Fibroblast of lung (primary cell): ENCODE measurements around the gene DNAH6.

Experiments
- EZH2 ChIP-seq: IDR thresholded peaks from 2 replicates; pipeline ENCODE4 v1.5.1; 2012; ENCODE audit warnings: low read length, control low read depth, mild to moderate bottlenecking; ENCODE audit errors: missing control alignments
- TF ChIP-seq, protein P1 (sequence below), 2 donors: IDR thresholded peaks in 1 of 2; conservative IDR thresholded peaks in 1 of 2; 1 replicate in 1 of 2; 2 replicates in 1 of 2; pipeline ENCODE4 v1.5.1; 2011 to 2012; ENCODE audit warnings: low read length in 2 of 2, control low read depth in 1 of 2, inconsistent platforms in 1 of 2, low read depth in 1 of 2, mild to moderate bottlenecking in 1 of 2

DNA sequence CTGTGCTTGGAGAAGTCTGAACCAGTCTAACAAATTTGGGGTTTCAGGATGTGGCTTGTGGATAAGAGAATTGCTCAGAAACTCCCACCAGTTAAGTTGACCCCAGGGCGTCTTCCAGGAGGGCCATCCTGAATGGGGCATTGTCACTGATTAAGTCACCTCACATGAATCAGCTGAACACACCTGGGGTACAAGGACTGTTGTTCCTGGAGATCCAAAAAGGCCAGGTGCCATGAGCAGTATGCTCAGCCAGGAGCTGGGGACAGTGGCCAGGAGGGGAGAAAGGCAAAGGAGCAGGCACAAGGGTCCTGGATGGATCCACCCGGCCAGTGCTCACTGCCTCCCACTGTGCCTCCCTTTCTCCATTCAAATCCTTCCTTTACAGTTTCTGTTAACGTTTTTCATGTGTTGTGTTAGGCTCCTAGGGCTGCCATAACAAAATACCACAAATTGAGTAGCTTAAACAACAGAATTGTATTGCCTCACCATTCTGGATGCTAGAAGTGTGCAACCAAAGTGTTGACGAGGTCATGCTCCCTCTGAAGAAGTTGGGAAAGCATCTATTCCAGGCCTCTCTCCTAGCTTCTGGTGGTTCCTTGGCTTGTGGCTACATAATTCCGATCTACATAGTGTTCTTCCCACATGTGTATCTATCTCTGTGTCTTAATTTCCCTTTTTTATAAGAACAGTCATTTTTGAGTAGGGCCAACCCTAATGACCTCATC lies 331.2 kb downstream of the DNAH6 start:
- TF ChIP-seq, protein P1, sequence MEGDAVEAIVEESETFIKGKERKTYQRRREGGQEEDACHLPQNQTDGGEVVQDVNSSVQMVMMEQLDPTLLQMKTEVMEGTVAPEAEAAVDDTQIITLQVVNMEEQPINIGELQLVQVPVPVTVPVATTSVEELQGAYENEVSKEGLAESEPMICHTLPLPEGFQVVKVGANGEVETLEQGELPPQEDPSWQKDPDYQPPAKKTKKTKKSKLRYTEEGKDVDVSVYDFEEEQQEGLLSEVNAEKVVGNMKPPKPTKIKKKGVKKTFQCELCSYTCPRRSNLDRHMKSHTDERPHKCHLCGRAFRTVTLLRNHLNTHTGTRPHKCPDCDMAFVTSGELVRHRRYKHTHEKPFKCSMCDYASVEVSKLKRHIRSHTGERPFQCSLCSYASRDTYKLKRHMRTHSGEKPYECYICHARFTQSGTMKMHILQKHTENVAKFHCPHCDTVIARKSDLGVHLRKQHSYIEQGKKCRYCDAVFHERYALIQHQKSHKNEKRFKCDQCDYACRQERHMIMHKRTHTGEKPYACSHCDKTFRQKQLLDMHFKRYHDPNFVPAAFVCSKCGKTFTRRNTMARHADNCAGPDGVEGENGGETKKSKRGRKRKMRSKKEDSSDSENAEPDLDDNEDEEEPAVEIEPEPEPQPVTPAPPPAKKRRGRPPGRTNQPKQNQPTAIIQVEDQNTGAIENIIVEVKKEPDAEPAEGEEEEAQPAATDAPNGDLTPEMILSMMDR (conservative IDR thresholded peaks at IDR 0.05 in 1 of 2, IDR thresholded peaks at IDR 0.05 in 1 of 2; ENCODE audit: low read depth in 1 of 2, low read length in 2 of 2): no peak
- TF ChIP-seq EZH2: no peak
